Renal cortex interstitium (tissue), 11 donors: ENCODE measurements around the gene ACTR5. TPM values are rescaled to one million over a fixed set of nuclear protein-coding genes. Genes with fewer than 3 reads are reported as not detected.

Experiments
- DNase-seq, 11 donors: peaks; one replicate each; pipeline ENCODE4 v3.0.0-alpha.2; 2013; ENCODE audit warnings: low read depth in 9 of 11, low spot score in 4 of 11; ENCODE audit errors: extremely low read depth in 1 of 11
- polyA plus RNA-seq, 3 donors: library from polyadenylated mRNA; unstranded; fragments of 120-200 nt; gene quantifications; one replicate each; pipeline ENCODE4 v1.2.1, GENCODE V29; 2013; ENCODE audit not compliant: insufficient read length in 3 of 3

ACTR5 gene
- polyA plus RNA-seq, 3 donors = 9.1 to 10.2 (median 9.5) TPM

DNA sequence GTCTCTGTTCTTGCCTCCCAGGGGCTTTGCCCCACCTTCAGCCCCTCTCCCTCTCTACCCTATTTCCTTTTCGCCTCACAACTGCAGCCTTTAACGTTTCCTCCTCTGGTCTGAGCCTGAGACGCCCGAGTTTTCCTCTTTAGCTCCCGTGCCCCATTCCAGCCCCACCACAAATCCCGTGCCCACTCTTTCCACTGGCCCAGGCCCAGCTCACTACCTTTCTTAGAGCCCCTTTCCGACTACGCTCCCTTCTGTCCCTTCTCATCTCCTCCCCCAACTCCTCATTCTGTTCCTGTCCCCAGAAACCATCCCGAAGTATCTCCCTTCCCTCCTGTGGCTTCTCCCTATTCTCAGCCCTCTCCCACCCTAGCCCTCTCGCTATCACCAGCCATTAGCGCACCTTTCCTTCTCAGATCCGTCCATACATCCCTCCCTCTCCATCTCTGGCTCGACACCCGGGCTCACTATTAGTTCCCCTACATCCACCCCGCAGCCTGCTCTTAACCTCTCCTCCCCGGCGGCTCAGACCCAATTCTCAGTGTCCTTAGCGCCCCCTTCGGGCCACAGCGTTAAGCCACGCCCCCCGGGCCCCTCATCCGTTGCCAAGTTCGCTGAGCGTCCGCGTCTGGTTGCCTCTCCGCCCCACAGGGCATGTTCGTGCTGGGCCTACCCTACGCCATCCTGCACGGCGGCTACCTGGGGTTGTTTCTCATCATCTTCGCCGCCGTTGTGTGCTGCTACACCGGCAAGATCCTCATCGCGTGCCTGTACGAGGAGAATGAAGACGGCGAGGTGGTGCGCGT lies 21.3 kb upstream of the ACTR5 start:
- no peak for DNase-seq

DNA sequence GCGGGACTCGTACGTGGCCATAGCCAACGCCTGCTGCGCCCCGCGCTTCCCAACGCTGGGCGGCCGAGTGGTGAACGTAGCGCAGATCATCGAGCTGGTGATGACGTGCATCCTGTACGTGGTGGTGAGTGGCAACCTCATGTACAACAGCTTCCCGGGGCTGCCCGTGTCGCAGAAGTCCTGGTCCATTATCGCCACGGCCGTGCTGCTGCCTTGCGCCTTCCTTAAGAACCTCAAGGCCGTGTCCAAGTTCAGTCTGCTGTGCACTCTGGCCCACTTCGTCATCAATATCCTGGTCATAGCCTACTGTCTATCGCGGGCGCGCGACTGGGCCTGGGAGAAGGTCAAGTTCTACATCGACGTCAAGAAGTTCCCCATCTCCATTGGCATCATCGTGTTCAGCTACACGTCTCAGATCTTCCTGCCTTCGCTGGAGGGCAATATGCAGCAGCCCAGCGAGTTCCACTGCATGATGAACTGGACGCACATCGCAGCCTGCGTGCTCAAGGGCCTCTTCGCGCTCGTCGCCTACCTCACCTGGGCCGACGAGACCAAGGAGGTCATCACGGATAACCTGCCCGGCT lies 20.6 kb upstream of the ACTR5 start:
- no peak for DNase-seq

DNA sequence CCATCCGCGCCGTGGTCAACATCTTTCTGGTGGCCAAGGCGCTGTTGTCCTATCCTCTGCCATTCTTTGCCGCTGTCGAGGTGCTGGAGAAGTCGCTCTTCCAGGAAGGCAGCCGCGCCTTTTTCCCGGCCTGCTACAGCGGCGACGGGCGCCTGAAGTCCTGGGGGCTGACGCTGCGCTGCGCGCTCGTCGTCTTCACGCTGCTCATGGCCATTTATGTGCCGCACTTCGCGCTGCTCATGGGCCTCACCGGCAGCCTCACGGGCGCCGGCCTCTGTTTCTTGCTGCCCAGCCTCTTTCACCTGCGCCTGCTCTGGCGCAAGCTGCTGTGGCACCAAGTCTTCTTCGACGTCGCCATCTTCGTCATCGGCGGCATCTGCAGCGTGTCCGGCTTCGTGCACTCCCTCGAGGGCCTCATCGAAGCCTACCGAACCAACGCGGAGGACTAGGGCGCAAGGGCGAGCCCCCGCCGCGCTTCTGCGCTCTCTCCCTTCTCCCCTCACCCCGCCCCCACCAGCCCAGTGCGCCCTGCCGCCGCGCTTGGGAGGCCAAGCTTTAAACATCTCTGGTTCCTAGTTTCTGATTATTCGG lies 20.0 kb upstream of the ACTR5 start:
- DNase-seq = no peak

DNA sequence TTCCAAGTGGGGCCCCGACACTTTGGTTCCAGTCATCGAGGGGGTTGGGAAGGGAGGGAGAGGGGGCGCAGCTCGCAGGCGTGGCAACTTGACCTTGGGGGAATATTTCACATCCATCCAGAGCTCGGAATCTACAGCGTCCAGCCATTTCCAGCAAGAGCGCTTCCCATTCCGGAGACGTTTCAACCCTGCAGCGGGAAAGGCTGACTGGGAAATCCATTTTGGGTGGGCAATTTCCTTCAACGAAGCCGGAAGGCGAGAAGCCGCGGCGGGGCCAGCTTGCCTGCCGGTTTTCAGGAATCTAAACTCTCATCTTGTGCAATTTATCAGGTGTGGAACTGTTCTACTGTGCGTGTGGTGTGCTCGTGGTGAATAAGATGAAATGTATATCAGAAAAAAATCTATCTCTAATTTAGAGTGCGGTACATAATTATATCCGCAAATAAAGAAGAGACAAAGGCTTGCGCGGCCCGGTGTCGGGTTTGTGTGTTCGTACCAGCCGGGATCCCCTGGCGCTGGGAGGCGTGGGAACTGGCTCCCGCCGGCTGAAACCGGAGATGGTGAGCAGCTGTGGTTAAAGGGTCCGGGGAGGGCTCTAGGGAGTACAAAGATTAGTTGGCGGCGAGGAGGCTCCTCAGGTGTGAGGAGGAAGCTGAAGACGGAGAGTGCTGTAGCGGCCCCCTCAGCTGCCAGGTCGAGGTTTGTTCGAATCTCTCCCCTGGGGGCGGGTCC lies 19.2 kb upstream of the ACTR5 start:
- no peak for DNase-seq

DNA sequence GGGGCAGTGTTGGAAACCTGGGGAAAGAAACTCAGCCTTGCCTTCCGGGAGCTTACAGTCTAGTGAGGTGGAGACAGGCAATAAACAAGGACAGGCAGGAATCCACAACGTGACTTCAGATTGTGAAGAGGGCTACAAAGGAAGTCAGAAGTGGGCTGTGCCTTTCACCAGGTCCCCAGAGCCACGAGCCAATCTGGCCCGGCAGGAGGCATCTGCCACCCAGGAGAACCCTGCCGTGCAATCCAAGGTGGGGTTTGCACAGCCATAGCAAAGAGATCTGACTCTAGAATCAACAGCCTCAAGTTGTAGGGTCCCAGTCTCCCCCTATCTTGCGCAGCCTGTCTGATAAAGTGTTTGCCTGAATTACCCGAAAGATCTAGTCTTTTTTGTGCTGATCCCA lies 18.5 kb upstream of the ACTR5 start:
- DNase-seq = no peak

DNA sequence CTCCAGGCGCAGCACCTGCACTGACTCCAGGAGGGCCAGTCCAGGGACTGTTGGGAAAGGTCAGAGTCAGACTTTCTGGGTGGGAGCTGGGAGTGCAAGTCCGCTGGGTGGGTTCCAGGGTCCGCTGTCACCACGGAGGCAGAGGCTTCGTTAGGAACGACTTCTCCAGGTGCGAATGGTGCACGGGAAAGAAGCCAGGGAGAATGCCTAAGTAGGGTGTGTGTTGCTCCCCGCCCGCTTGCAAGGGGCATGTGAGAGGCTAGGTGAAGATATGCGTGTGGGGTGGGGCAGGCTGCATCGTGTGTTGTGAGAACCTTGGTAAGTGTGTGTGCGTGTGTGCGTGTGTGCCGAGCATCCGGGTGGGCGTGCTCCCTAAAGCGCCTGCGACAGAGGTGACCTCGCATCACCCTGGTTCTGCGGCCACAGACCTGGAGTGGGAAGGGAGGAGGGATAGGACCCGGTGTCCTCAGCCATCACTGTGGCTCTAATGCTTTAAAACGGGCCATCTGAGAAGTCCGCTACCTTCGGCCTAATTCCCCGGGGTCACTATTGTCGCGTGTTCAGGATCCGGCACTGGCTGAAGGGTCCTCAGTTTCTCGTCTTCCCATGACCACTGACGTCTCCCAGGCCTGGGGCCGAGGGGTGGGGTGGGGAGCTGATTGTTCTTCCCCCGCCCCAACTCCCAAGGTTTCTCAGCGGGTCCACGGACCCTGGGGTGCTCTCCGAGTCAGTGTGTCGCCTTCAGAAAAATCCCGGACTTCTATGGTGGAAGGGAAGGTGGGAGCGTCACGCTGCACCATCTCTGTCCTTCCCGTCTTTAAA lies 17.9 kb upstream of the ACTR5 start:
- DNase-seq = no peak

DNA sequence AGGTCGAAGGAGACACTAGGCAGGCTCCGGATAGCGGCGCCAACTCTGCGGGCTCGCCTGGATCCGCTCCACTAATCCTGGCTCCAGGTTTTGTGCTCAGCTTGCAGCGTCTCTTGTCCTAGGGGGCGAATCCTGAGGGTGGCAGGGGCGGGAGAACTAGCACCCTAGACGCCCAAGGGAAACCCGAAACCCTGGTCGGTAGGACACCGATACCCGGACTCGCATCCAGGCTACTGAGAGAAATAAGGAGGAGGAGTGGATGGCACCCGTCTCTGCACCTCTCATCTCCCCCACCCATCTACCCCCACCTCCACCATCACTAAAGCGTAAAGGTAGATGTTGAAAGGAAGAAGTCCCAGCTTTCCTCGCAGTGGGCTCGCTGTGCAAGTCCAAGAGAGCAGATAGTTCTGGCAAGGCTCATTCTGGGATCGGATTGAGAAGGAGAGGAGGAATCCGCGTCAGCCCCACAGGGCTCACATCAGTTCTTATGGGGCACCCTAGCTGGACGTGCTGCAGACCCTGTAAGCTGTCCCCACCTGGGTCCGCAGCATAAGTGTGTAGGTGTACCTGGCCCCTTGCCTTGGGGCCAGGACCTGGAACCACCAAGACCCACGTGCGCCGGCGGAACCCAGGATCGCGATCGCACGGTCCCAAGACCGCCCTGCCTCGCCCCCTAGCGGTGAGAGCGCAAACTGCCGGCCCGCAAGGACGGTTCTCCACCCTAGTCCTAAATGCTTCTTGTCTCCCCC lies 17.1 kb upstream of the ACTR5 start:
- no peak for DNase-seq

DNA sequence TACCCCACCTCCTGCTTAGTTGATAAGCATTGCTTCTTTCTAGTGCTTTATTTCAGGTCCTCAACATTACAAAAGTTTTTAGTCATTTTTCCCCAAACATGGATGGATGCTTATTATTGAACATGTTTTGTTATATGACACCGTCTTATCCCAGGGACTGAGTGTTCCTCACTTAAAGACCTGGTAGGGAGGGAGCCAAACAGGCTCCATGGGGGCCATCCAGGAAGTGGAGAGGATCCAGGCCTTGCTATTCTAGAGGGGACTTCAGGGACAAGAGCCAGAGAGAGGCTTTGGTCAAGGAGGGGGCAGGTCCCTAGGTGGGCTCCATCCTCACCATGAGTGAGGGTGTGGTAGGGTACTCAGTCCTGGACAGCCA lies 16.5 kb upstream of the ACTR5 start:
- no peak for DNase-seq

DNA sequence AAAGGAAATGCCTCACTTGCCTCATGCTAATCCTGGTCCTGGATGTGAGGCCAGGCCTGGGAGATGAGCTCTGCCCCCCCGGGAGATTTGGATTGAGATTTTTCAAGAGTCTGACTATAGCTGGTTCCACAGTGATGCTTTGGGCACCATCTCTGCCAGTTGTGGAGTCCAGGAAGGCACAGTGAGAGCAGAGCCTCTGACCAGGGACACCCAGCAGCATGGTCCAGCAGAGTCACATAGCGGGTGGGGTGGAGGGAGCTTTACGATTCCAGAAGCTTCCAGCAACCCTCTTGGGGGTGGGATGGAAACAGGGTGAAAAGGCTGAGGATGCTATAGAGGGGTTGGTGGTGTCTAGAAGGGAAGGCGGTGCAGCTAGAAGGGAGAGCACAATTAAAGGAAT lies 15.3 kb upstream of the ACTR5 start:
- no peak for DNase-seq

DNA sequence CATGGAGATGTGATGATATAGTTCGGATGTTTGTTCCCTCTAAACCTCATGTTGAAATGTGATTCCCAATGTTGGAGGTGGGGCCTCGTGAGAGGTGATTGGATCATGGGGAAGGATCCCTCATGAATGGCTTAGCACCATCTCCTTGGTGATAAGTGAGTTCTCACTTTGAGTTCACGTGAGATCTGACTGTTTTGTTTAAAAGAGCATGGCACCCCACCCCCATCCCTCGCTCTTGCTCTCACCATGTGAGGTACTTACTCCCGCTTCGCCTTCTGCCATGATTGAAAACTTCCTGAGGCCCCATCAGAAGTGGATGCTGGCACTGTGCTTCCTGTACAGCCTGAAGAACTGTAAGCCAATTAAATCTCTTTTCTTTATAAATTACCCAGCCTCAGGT lies 13.1 kb upstream of the ACTR5 start:
- no peak for DNase-seq

DNA sequence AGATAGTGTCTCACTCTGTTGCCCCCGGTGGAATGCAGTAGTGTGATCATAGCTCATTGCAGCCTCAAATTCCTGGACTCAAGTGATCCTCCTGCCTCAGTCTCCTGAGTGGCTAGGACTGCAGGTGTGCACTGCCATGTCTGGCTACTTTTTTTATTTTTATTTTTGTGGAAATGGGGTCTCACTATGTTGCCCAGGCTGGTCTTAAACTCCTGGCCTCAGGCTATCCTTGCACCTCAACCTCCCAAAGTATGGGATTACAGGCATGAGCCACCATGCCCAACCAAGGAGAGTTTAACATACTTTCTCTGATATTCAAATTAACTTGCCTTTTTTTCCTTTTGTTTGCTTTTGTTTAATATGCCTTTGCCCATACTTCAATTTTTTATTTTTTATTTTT lies 10.4 kb upstream of the ACTR5 start:
- no peak for DNase-seq

DNA sequence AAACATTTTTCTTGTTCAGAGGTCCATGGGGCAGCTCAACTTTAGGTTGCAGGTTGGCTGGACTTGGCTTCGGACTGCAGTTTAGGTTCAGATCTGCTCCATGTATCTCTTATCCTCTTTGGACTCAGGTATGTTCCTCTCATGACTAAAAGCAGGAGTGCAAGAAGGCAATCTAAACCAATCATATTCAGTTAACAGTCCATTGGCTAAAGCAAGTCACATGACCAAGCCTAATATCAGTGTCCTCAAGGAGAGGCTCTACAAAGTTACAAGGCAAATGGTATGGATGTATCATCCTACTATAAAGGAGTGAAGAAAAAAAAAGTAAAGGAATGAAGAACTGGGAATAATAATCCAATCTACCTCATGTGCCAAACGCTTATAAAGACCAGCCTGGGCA lies 2.5 kb upstream of the ACTR5 start:
- no peak for DNase-seq

DNA sequence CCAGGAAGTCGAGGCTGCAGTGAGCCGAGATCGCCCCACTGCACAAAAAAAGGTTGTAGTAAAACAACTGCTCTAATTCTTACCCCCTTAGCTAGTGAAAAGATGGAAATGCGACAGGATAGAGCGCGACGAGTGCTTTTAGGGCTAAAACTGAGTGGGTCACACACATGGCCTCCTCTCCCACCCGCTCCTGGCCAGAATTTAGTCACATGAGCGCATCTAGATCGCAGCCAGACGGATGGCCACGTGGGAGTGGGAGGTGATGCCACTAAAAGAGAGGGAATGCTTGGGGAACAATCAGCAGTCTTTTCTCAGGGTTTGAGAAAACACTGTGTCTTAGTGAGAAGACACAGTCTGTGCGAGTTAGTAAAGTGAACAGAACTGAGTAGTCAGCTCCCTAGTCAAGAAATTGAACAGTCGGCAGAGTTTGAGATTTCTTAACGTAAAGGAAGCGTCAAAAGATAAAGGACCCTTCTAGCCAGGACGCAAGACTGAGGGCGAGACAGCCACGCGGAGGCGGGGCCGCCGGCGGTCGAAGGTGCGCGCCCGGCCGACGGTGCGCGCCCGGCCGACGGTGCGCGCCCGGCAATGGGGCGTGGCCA lies 664 bp upstream of the ACTR5 start:
- no peak for DNase-seq

DNA sequence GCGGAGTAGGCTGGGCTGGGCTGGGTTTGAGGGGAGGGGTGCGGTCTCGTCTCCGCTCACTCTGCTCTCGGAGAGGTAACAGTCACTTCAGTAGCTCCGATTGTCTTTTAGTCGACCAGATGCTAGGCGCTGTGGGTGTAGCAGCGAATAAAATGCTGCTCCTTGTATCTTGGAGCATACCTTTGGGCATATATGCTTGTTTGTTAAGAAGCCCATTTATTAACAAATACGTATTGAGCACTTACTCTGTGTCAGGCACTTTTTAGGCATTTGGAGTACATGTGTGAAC lies 545 bp downstream of the ACTR5 start:
- DNase-seq = no peak

DNA sequence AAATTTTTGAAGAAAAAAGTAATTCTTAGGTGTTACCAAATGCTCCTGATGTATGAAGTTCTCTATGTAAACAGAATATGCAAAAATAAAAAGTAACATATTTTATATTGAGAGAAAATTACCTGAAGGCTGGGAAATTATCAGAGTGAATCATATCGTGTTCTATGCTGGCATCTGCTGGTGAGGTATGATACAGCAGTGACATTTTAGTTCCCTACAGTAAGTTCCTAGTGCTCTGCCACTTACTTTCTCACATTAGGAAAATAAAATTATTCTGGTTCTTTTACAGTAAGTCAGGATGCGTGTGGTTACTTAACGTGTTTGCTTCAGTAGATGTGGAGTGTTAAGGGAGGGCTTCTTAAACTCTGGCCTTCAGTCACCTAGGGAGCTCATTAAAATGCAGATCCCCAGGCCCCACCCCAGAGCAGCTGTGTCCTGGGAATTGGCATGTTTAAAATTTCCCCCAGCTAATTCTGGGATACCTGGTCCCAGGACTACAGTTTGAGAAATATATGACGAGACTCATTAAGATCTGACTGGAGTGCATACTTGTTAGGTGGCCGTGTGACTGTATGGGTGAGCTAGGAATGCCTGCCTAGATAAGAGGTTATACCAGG lies 3.2 kb downstream of the ACTR5 start:
- peak in 1 of 11 donors; percentile 38 for DNase-seq

DNA sequence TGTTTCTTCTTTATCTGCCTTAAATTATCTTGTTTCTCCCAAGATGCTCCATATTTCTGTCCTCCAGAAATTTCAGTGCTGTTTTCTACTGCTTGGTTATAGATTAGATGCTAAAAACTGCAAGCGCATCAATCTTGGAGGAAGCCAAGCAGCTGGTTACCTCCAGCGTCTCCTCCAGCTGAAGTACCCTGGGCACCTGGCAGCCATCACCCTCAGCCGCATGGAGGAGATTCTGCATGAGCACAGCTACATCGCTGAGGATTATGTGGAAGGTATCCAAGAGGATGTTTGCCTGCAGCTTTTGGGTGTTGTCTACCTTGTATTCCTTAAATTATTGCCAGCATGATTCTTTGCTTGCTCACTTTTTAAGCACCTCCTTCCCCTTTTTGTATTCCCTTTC lies 3.8 kb downstream of the ACTR5 start:
- no peak for DNase-seq

DNA sequence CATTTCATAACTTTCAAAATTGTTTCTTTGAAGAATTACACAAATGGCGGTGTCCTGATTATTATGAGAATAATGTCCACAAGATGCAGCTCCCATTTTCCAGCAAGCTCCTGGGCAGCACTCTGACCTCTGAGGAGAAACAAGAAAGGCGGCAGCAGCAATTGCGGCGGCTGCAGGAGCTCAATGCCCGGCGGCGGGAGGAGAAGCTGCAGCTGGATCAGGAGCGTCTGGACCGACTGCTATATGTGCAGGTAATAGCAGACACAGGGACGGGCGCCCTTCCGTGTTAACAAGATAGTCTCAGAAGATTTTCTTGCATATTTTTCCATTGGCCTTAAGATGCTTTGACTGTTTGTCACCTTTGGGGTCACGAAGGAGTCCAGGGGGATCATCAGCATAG lies 6.7 kb downstream of the ACTR5 start:
- DNase-seq = no peak

DNA sequence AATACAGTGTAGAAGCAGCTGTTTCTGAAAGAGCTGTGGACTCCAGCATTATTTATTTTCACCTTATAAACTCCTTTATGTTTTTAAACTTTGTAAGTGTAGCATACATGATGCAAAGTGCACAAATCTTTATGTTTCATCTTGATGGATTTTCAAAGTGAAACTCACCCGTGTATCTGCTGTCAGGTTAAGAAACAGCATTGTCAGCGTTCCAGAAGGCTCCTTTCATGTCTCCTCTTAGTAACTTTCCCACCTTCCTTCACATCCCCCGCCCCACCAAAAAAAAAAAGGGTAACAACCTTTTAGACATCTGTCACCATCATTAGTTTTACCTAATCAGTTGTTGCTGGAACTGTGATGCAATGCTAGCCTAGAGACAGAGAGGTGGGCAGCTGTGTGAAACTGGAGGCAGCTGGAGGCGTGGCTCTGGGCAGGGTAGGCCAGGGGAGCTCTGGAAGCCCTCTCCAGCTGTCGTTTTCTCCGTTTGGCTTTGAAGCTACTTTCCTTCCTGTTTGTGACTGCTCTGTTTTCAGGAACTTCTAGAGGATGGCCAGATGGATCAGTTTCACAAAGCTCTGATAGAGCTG lies 7.2 kb downstream of the ACTR5 start:
- DNase-seq = no peak
